SK-N-MC (cell line): ENCODE measurements around the gene CTNNA2.
A peak's percentile ranks its signal among the peaks of the same experiment; 100 is the strongest.

Experiments used
- DNase-seq: peaks from one replicate; pipeline ENCODE4 v3.0.0-alpha.2; 2011; ENCODE audit warnings: low read depth, low spot score
- H3K27ac ChIP-seq: fragments of 200-600 bp; sonication (generic); 2 replicates; pipeline ENCODE4 v1.5.1; 2016; ENCODE audit warnings: mixed run types
- H3K36me3 ChIP-seq: fragments of 200-600 bp; sonication (generic); 2 replicates; pipeline ENCODE4 v1.6.1; 2017; ENCODE audit warnings: antibody characterized with exemption, low read length, mixed read lengths; ENCODE audit not compliant: insufficient read depth
- H3K4me3 ChIP-seq: fragments of 200-600 bp; sonication (generic); 2 replicates; pipeline ENCODE4 v1.5.1; 2016
- H3K9ac ChIP-seq: fragments of 200-600 bp; sonication (generic); 2 replicates; pipeline ENCODE4 v1.8.0; 2017; ENCODE audit warnings: mixed run types, mixed read lengths; ENCODE audit not compliant: insufficient read length
- H3K9me3 ChIP-seq: fragments of 200-600 bp; sonication (generic); 2 replicates; pipeline ENCODE4 v1.6.1; 2017; ENCODE audit warnings: low read depth, mild to moderate bottlenecking, antibody characterized with exemption, low read length, moderate library complexity, mixed read lengths
- EZH2 ChIP-seq: fragments of 200-600 bp; sonication (generic); IDR thresholded peaks from one replicate; pipeline ENCODE4 v1.6.1; 2017; ENCODE audit warnings: antibody characterized with exemption
- FOXP2 ChIP-seq: optimal IDR thresholded peaks from 2 replicates; pipeline ENCODE3; 2011; ENCODE audit warnings: mild to moderate bottlenecking, moderate library complexity; ENCODE audit not compliant: insufficient read depth; ENCODE audit errors: extremely low read length, control extremely low read depth
- POLR2AphosphoS5 ChIP-seq: IDR thresholded peaks from 2 replicates; pipeline ENCODE4 v1.6.1; 2012; ENCODE audit warnings: mild to moderate bottlenecking, low read depth, low read length, borderline replicate concordance

CTNNA2 gene

DNA sequence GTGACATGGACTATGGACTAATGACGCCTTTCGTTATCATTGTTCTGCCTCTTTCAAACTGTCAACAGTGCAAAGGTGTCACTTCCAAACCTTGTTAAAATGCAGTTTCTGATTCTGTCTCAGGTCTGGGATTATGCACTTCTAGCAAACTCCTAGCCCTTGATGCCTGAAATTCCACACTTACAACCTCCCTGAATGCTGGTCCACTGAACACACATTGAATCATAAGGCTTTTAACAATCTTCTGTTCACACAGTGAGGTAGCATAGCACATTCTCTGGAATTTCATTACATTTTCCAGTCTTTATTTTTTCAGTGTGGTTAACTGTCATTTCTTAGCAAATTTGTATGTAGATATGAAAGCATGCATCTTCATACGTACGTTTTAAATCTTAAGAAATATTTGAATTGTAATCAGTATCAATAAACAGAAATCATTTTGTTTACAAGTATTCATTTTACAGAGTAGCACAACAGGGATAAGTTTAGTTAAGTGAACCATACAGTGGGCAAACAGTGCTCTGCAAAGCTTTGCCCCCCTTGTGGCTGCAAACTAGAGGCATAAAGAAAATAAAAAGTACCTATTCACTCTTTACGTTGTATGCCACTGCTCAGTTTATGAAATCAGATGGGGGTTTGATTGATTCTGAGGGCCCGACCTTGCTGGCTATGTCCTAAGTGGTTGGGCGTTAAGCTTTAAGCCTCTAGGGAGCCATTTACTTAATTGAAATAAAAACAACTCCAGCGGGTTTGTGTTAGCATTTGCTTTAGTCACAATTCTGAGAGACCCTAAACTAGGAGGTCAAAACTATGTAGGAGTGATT lies 540.9 kb downstream of the CTNNA2 start:
- no peaks in the 10 kb centered on the region for H3K36me3 ChIP-seq
- no peak overlapping the region for H3K27ac ChIP-seq
- H3K9me3 ChIP-seq = no peaks in the 10 kb centered on the region
- TF ChIP-seq FOXP2 (no peak), EZH2 (no peak), POLR2AphosphoS5 (no peak)
- H3K9ac ChIP-seq = no peak overlapping the region
- DNase-seq = no peak
- H3K4me3 ChIP-seq = no peak overlapping the region

- H3K9me3 ChIP-seq = no peaks in the 10 kb centered on the region
- H3K9ac ChIP-seq = no peak overlapping the region
- H3K27ac ChIP-seq = no peak overlapping the region
- no peak for TF ChIP-seq POLR2AphosphoS5
- no peak for TF ChIP-seq EZH2
- TF ChIP-seq FOXP2 = no peak
- no peak for DNase-seq
- no peaks in the 10 kb centered on the region for H3K36me3 ChIP-seq
- no peak overlapping the region for H3K4me3 ChIP-seq
Observed at GRCh38 chr2:80054346-80054675, 541.5 kb downstream of the CTNNA2 start.

DNA sequence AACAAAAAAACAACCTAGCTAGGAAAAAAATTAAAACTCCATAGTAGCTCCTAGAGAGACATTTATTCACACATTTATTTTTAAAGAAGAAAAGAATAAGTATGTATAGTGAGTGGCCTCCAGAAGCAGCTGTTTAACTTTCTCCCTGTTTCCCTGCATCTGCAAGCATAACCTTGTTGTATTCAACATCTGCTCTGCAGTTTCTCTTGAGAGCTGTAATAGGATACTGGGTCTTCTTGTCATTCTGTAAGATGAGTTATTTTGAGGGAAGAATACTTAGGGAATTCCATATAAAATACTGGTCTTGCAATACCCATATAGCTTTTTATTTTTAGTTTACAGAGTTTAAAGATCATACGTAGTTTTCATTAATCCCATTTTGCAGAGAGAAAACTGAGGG lies 545.1 kb downstream of the CTNNA2 start:
- Histone ChIP-seq H3K9ac (no peak overlapping the region), H3K9me3 (no peaks in the 10 kb centered on the region), H3K36me3 (no peaks in the 10 kb centered on the region), H3K27ac (peak overlapping the region; percentile 69; the same call in 1 of the 2 replicates), H3K4me3 (peak overlapping the region; percentile 29; the same call in 1 of the 2 replicates)
- DNase-seq = no peak
- TF ChIP-seq POLR2AphosphoS5 (no peak), EZH2 (no peak), FOXP2 (no peak)

DNA sequence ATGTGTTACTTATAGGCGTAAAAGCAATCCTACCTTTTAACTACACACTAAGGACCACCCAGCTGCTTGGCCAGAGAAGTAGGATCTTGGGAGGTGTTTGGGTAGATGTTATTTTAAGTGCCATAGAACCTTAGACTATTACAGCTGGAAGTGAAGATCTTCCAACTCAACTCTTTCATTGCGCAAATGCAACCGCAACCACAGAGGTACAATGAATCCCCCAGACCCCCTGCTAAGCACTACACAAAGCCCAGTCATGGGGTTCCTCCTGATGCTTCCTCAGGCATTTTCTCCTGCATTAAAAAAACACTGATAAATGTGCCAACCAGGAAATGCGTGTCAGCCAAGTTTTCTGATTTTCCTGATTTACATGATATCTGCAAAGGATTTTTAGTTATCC lies 545.7 kb downstream of the CTNNA2 start:
- DNase-seq = peak; percentile 95

DNA sequence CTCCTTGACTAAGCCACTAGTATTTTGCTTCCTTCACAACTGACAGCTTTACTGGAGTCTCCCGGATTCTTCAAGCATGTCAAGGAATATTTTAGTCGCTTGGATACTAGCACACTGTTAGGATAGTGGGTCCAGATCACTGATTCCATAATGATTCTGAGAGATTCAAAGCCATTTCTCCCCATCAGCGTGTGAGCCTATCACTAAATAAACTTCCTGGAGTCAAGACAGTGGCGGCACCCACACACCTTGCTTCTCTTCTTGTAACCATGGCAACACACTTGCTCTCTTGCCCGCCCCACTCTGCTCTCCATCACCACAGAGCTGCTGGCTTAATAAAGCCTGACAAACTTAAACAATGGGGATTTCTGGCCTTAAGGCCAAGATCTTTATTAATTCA lies 546.6 kb downstream of the CTNNA2 start:
- TF ChIP-seq FOXP2 = no peak
- no peak for TF ChIP-seq EZH2
- no peak for TF ChIP-seq POLR2AphosphoS5
- no peak overlapping the region for H3K27ac ChIP-seq
- no peaks in the 10 kb centered on the region for H3K36me3 ChIP-seq
- no peak overlapping the region for H3K9ac ChIP-seq
- no peak for DNase-seq
- H3K9me3 ChIP-seq = no peaks in the 10 kb centered on the region
- 0 out of 2 replicates have a peak overlapping the region, but pooled peaks have one; percentile 29 for H3K4me3 ChIP-seq

More for the DNA sequence above, 545.7 kb downstream of the CTNNA2 start:
- TF ChIP-seq EZH2 (no peak), POLR2AphosphoS5 (peak; percentile 40; the same call in 1 of the 2 replicates), FOXP2 (peak; percentile 76)
- Histone ChIP-seq H3K36me3 (no peaks in the 10 kb centered on the region), H3K27ac (peak overlapping the region; percentile 69; the same call in 1 of the 2 replicates), H3K9ac (no peak overlapping the region), H3K9me3 (no peaks in the 10 kb centered on the region), H3K4me3 (peak overlapping the region; percentile 29; the same call in 1 of the 2 replicates)

DNA sequence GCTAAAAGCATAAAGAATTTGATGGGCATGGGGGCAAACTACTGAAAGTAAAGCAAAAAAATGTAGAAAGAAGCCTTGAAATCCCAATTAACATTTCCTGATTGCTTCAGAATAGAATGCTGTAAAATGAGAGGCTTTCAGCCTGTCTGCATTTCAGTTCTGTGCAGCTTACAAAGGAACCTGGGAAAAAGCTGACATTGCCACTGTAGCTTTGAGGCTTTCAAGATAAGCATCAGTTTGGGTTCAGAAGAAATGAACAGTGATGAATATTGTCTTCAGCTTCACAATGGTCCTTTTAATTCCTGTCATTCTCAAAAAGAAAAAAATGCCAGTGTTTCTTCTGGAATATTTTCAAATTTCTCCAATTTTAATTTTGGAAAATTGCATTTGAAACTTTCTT lies 549.0 kb downstream of the CTNNA2 start:
- no peak for DNase-seq
- Histone ChIP-seq H3K27ac (no peak overlapping the region), H3K4me3 (no peak overlapping the region), H3K9ac (no peak overlapping the region), H3K9me3 (no peaks in the 10 kb centered on the region), H3K36me3 (no peaks in the 10 kb centered on the region)
- no peak for TF ChIP-seq FOXP2
- no peak for TF ChIP-seq POLR2AphosphoS5
- no peak for TF ChIP-seq EZH2

DNA sequence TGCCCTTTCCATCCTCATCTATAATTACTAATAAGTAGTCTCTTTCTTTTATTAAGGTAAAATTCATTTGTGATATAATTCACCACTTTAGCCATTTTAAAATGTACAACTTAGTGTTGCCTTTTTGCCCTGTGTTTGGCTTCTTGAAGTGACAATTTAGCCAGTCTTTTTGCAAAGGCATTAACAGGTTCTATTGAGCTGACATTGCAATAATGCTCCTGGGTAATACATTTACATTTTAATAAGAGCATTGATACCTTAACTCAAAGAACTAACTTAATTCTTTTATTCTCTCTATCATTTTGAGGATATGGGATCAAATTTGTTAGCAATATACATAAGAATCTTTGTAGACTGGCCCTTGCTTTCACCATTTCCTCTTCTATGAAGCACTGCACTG lies 549.4 kb downstream of the CTNNA2 start:
- TF ChIP-seq POLR2AphosphoS5 (no peak), EZH2 (no peak), FOXP2 (no peak)
- no peak overlapping the region for H3K4me3 ChIP-seq
- H3K9ac ChIP-seq = no peak overlapping the region
- H3K36me3 ChIP-seq = no peaks in the 10 kb centered on the region
- H3K27ac ChIP-seq = no peak overlapping the region
- H3K9me3 ChIP-seq = no peaks in the 10 kb centered on the region
- no peak for DNase-seq

DNA sequence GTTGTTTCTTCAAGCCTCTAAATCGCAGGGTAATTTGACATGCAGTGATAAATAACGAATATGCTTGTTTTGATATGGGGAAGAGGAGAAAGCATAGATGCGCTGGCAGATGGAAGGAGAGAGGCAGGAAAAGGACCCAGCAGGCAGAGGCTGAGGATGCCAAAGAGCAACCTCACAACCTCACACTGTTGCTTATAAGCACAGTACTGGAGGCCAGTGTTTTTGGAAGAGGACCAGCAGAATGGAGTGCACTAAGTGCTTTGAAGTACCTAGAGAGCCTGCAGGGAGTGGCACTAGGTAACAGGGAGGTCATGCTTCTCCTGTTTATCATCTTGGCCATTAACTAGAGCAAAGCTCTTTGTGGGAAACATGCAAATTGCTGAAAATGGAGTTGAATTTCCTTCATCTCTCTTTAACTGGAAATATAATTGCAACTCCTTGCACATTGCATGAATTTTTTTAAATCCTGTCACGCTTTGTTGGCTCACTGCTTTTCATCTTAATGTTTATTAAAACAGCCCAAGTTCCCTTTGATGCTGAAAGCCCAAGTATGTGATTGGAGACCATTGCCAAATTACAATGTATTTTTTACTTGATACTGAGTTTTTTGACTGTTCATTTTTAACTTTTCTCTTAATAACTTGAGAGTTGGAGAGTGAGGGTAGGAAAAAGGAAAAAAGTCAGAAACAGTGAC lies 555.3 kb downstream of the CTNNA2 start:
- Histone ChIP-seq H3K4me3 (no peak overlapping the region), H3K27ac (no peak overlapping the region), H3K9me3 (no peaks in the 10 kb centered on the region), H3K9ac (no peak overlapping the region), H3K36me3 (no peaks in the 10 kb centered on the region)
- TF ChIP-seq FOXP2 (no peak), EZH2 (no peak), POLR2AphosphoS5 (no peak)
- DNase-seq = no peak
